Duodenal mucosa (tissue), 2 donors: Measurements from ENCODE around the gene SH3RF3.
"Not testable (repeated sequence)": the region's sequence is repeated elsewhere in the genome, so short reads cannot be mapped to it uniquely, and the experiment has no call there.

ENCODE experiments used
- H3K27ac ChIP-seq: one replicate; pipeline ENCODE4 v1.7.0; 2013; ENCODE audit warnings: low read depth, low read length
- H3K27me3 ChIP-seq, 2 donors: one replicate each; pipeline ENCODE4 v1.7.0; 2013; ENCODE audit warnings: low read length in 2 of 2, control low read depth in 1 of 2; ENCODE audit not compliant: insufficient read depth in 2 of 2, control insufficient read depth in 1 of 2
- H3K36me3 ChIP-seq, 2 donors: one replicate each; pipeline ENCODE4 v1.7.0; 2013; ENCODE audit warnings: low read length in 2 of 2, control low read depth in 1 of 2; ENCODE audit not compliant: insufficient read depth in 2 of 2, control insufficient read depth in 1 of 2
- H3K4me1 ChIP-seq, 2 donors: one replicate each; pipeline ENCODE4 v1.7.0; 2013; ENCODE audit warnings: low read length in 2 of 2, control low read depth in 1 of 2; ENCODE audit not compliant: insufficient read depth in 2 of 2, control insufficient read depth in 1 of 2
- H3K4me3 ChIP-seq, 2 donors: one replicate each; pipeline ENCODE4 v1.7.0; 2013; ENCODE audit warnings: low read length in 2 of 2, low read depth in 1 of 2
- H3K9ac ChIP-seq, 2 donors: one replicate each; pipeline ENCODE4 v1.7.0; 2013; ENCODE audit warnings: low read length in 2 of 2, low read depth in 1 of 2
- H3K9me3 ChIP-seq, 2 donors: one replicate each; pipeline ENCODE4 v1.7.0; 2013; ENCODE audit warnings: low read length in 2 of 2, control low read depth in 1 of 2; ENCODE audit not compliant: control insufficient read depth in 1 of 2

SH3RF3 gene

DNA sequence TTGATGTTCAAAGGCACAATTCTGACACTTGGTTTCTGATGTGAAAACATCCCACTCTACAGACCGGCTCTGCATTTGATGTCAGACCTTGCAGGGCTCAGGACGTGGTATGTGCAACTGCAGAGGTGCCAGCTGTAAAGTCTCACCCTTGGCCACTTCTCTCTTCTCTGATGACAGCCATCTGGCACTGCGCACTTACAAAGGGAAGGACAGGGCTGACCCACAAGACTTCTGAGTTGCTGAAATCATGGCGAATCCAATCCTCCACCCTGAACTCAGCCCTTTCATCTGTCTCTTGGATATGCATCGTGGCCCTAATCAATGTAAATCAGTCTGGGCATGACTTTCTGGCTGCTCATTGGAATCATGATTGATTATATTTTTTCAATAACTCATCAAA lies 402.2 kb downstream of the SH3RF3 start:
- Histone ChIP-seq H3K27me3 (no peaks in the 10 kb centered on the region), H3K9me3 (no peaks in the 10 kb centered on the region), H3K27ac (no peak overlapping the region), H3K9ac (no peak overlapping the region), H3K4me1 (no peaks in the 10 kb centered on the region), H3K36me3 (no peaks in the 10 kb centered on the region), H3K4me3 (no peak overlapping the region)

- Histone ChIP-seq H3K4me1 (no peaks in the 10 kb centered on the region), H3K36me3 (no peaks in the 10 kb centered on the region), H3K4me3 (no peak overlapping the region)
Measured at GRCh38 chr2:109531896-109532727, 403.1 kb downstream of the SH3RF3 start.

GRCh38 chr2:109532728-109533076 lies 403.7 kb downstream of the SH3RF3 start:
- no peaks in the 10 kb centered on the region for H3K4me1 ChIP-seq
- H3K27me3 ChIP-seq, result no peaks in the 10 kb centered on the region
- no peaks in the 10 kb centered on the region for H3K36me3 ChIP-seq
- H3K9ac ChIP-seq, result no peak overlapping the region
- H3K4me3 ChIP-seq, result no peak overlapping the region
- H3K9me3 ChIP-seq, result no peaks in the 10 kb centered on the region
- no peak overlapping the region for H3K27ac ChIP-seq

More at GRCh38 chr2:109531896-109532727, 403.1 kb downstream of the SH3RF3 start:
- Histone ChIP-seq H3K27me3 (no peaks in the 10 kb centered on the region), H3K9ac (no peak overlapping the region), H3K9me3 (no peaks in the 10 kb centered on the region), H3K27ac (no peak overlapping the region)

DNA sequence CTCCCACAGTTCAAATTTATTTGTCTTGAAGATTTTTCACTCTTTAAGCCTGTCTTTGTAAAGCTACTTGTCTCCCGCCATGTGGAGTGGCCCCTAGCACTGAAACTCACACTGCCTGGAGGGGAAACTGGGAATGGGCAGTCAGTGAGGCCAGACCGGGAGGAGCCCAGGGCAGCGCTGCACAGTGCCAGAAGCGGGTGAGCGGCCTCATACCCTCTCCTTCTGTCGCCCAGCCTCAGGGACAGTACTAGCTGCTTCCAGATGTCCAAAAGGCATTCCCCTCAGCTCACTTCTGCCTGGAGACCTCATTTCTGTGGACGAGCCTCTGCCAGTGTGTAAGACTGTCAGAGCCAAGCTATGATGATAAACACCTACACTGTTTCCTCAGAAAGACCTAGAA lies 404.8 kb downstream of the SH3RF3 start:
- Histone ChIP-seq H3K4me3 (no peak overlapping the region), H3K27ac (no peak overlapping the region), H3K9ac (no peak overlapping the region), H3K4me1 (no peaks in the 10 kb centered on the region), H3K27me3 (no peaks in the 10 kb centered on the region), H3K9me3 (no peaks in the 10 kb centered on the region), H3K36me3 (no peaks in the 10 kb centered on the region)

- no peaks in the 10 kb centered on the region for H3K9me3 ChIP-seq
Measured at GRCh38 chr2:109535217-109535946, 406.4 kb downstream of the SH3RF3 start.

DNA sequence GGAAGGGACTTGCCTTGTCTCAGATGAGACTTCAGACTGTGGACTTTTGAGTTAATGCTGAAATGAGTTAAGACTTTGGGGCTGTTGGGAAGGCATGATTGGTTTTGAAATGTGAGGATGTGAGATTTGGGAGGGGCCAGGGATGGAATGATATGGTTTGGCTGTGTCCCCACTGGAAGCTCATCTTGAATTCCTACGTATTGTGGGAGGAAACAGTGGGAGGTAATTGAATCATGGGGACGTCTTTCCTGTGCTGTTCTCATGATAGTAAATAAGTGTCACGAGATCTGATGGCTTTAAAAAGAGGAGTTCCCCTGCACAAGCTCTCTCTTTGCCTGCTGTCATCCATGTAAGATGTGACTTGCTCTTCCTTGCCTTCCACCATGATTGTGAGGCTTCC lies 407.6 kb downstream of the SH3RF3 start:
- not testable (repeated sequence) for H3K4me1 ChIP-seq, H3K9ac ChIP-seq, H3K27ac ChIP-seq, H3K36me3 ChIP-seq, H3K27me3 ChIP-seq, H3K9me3 ChIP-seq, H3K4me3 ChIP-seq

More at GRCh38 chr2:109535217-109535946, 406.4 kb downstream of the SH3RF3 start:
- H3K9ac ChIP-seq, result no peak overlapping the region
- no peaks in the 10 kb centered on the region for H3K4me1 ChIP-seq
- no peak overlapping the region for H3K4me3 ChIP-seq
- no peaks in the 10 kb centered on the region for H3K36me3 ChIP-seq
- no peak overlapping the region for H3K27ac ChIP-seq
- H3K27me3 ChIP-seq, result no peaks in the 10 kb centered on the region

DNA sequence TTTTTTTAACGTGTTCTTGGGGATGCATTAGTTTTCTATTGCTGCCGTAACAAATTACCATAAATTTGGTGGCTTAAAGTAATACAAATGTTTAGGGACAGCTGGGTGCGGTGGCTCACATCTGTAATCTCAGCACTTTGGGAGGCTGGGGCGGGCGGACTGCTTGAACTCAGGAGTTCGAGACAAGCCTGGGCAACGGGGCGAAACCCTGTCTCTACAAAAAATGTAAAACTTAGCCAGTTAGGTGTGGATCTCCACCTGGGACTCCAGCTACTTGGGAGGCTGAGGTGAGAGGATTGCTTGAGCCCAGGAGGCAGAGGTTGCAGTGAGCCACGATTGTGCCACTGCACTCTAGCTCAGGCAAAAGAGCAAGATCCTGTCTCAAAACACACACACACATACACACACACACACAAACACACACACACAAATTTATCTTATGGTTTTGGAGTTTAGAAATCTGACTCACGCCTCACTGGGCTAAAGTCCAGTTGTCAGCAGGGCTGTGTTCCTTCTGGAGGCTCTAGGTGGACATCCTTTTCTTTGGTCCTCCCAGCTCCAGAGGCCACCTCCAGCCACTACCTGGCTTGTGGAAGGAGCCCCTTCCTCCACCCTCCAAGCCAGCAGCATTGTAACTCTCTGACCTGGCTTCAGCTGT lies 408.7 kb downstream of the SH3RF3 start:
- Histone ChIP-seq H3K4me1 (no peaks in the 10 kb centered on the region), H3K9ac (no peak overlapping the region), H3K4me3 (no peak overlapping the region), H3K27ac (no peak overlapping the region), H3K9me3 (no peaks in the 10 kb centered on the region), H3K27me3 (no peaks in the 10 kb centered on the region), H3K36me3 (no peaks in the 10 kb centered on the region)

GRCh38 chr2:109538546-109538945 lies 409.5 kb downstream of the SH3RF3 start:
- H3K4me3 ChIP-seq, result no peak overlapping the region
- H3K27ac ChIP-seq, result no peak overlapping the region
- no peaks in the 10 kb centered on the region for H3K9me3 ChIP-seq
- H3K9ac ChIP-seq, result no peak overlapping the region
- H3K4me1 ChIP-seq, result no peaks in the 10 kb centered on the region
- H3K36me3 ChIP-seq, result no peaks in the 10 kb centered on the region
- no peaks in the 10 kb centered on the region for H3K27me3 ChIP-seq

DNA sequence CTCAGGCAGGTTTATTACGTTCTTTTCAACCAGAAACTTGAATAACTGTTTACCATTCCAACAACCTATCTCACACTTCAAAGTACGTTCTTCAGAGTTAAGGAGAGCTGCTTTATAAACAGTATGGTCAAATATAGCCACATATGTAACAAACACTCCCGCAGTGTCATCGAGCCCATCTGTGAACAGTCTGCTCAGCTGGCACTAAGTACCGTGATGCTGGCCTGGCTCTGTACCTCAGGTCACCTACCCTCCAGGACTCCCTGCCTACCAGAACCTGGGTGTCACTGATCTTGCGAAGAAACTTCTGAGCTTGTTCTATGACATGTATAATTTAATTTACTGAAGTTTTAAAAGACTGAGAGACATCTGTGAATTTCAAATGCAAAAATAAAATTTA lies 413.4 kb downstream of the SH3RF3 start:
- Histone ChIP-seq H3K9me3 (no peaks in the 10 kb centered on the region), H3K27me3 (no peaks in the 10 kb centered on the region), H3K9ac (no peak overlapping the region), H3K4me1 (no peaks in the 10 kb centered on the region), H3K36me3 (peaks cover 0 to 4% of the 10 kb centered on the region in 2 donors), H3K4me3 (no peak overlapping the region), H3K27ac (no peak overlapping the region)
